ENCODE measurements around the gene ACACA. TPM values are rescaled to one million over a fixed set of nuclear protein-coding genes. Genes with fewer than 3 reads are reported as not detected.
A peak's percentile ranks its signal among the peaks of the same experiment; 100 is the strongest.

ACACA gene
- total RNA-seq, 2 donors from 2014 or later, result 8.6 to 10.2 TPM

DNA sequence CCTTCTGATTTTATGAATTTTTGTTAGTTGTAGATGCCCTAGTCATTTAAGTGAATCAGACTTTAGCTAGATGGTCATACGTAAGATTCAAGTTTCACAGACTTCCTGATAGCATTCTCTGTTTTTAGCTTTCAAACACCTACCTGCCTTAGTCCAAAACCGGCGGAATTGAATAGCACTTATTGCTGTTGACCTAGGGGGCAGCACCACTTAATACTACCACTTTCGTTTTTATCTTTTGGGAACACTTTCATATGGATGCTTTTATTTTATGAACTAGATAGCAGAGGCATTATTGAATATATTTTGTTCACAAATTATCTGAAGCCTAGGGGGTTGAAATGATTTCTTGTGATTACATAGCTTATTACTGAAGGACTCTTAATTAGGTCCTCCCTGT, 31.5 kb upstream of the ACACA start:
- DNase-seq (ENCODE audit: low spot score), result no peak
- Histone ChIP-seq H3K4me3 (no peak overlapping the region), H3K36me3 (peaks cover 43% of the 10 kb centered on the region), H3K4me1 (no peaks in the 10 kb centered on the region), H3K27ac (no peak overlapping the region), H3K27me3 (no peaks in the 10 kb centered on the region), H3K9me3 (no peaks in the 10 kb centered on the region)
- TF ChIP-seq, protein P1, sequence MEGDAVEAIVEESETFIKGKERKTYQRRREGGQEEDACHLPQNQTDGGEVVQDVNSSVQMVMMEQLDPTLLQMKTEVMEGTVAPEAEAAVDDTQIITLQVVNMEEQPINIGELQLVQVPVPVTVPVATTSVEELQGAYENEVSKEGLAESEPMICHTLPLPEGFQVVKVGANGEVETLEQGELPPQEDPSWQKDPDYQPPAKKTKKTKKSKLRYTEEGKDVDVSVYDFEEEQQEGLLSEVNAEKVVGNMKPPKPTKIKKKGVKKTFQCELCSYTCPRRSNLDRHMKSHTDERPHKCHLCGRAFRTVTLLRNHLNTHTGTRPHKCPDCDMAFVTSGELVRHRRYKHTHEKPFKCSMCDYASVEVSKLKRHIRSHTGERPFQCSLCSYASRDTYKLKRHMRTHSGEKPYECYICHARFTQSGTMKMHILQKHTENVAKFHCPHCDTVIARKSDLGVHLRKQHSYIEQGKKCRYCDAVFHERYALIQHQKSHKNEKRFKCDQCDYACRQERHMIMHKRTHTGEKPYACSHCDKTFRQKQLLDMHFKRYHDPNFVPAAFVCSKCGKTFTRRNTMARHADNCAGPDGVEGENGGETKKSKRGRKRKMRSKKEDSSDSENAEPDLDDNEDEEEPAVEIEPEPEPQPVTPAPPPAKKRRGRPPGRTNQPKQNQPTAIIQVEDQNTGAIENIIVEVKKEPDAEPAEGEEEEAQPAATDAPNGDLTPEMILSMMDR (IDR thresholded peaks at IDR 0.05), result peak in 1 of 2 donors; percentile 25

DNA sequence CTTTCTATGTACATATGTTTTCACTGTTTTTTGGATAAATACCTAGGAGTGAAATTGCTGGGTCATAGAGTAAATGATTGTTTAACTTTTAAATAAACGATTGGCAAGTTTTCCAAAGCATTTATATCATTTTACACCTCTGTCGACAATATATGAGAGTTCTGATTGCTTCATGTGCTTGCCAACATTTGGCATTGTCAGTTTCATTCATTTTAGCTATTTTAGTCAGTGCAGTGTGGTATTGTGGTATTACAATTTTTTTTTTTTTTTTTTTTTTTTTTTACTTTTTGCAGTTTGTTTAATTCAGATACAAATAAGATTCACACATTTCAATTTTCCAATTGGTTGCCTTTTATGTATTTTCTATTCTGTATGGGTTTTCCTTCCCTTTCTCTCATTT, 26.0 kb upstream of the ACACA start:
- Histone ChIP-seq H3K9me3 (no peaks in the 10 kb centered on the region), H3K36me3 (peaks cover 19% of the 10 kb centered on the region), H3K27ac (no peak overlapping the region), H3K27me3 (no peaks in the 10 kb centered on the region), H3K4me1 (no peaks in the 10 kb centered on the region), H3K4me3 (no peak overlapping the region)
- TF ChIP-seq, protein P1 (IDR thresholded peaks at IDR 0.05), result no peak
- DNase-seq (ENCODE audit: low spot score), result no peak

DNA sequence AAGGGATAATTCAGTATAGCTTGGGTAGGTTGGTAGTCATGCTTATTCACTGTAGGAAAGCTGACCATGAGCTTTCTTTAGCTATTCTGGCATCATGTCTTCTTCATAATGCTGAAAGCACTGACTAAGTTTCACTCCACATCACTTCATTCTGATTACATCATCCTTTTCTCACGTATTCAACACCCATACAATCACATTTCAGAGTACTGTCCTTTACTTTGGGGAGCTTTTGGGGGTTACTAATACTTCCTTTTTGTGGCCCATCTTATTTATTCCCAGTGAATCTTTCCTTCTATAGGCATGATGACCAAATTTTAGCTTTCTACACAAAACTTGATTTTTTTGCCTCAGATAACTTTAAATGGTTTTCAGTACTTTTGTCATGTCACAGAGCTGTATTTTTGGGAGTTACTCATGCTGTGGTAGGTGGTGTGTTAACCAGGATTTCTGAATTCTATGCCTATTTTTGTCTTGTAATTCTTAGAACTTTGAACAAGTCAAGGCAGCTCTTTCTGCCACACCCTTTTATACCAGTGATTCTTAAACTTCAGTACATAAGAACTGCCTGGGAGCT, 23.5 kb upstream of the ACACA start:
- Histone ChIP-seq H3K36me3 (peaks cover 44% of the 10 kb centered on the region), H3K9me3 (no peaks in the 10 kb centered on the region), H3K27me3 (no peaks in the 10 kb centered on the region), H3K27ac (no peak overlapping the region), H3K4me1 (no peaks in the 10 kb centered on the region), H3K4me3 (no peak overlapping the region)
- DNase-seq (ENCODE audit: low spot score), result no peak
- TF ChIP-seq, protein P1 (IDR thresholded peaks at IDR 0.05), result no peak

DNA sequence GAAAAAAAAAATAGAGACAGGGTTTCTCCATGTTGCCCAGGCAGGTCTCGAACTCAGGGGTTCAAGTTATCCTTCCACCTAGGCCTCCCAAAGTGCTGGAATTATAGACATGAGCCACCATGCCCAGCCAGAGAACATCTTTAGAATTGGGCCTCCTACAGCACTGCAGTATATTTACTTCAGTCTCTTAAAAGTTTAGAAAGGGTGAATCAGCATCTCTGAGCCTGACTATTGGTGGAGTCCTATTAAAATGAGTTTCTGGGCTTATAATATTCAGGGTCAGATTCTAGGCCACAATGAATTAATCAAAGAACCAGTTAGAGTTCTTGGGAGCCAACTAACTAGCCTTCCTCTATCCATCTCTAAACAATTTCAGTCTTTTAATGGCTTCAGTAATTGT, 22.8 kb upstream of the ACACA start:
- no peak overlapping the region for H3K4me3 ChIP-seq
- no peak for DNase-seq (ENCODE audit: low spot score)
- H3K4me1 ChIP-seq, result no peaks in the 10 kb centered on the region
- no peak overlapping the region for H3K27ac ChIP-seq
- peaks cover 51% of the 10 kb centered on the region for H3K36me3 ChIP-seq
- H3K9me3 ChIP-seq, result no peaks in the 10 kb centered on the region
- TF ChIP-seq, protein P1 (IDR thresholded peaks at IDR 0.05), result no peak
- H3K27me3 ChIP-seq, result no peaks in the 10 kb centered on the region

DNA sequence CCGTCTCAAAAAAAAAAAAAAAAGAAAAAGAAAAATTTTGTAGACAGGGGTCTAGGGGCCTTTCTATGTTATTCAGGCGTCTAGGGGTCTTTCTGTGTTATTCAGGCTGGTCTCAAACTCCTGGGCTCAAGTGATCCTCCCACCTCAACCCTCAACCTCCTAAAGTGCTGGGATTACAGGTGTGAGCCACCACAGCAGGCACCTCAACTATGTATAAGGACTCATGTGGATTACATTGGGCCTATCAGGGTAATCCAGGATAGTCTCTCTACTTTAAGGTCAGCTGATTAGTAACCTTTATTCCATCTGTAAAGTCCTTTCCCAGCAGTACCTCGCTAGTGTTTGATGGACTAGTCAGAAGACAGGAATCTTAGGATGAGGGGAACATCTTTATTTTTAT, 22.4 kb upstream of the ACACA start:
- no peaks in the 10 kb centered on the region for H3K27me3 ChIP-seq
- no peak for DNase-seq (ENCODE audit: low spot score)
- peaks cover 55% of the 10 kb centered on the region for H3K36me3 ChIP-seq
- H3K4me3 ChIP-seq, result no peak overlapping the region
- no peaks in the 10 kb centered on the region for H3K9me3 ChIP-seq
- H3K27ac ChIP-seq, result no peak overlapping the region
- H3K4me1 ChIP-seq, result no peaks in the 10 kb centered on the region
- TF ChIP-seq, protein P1 (IDR thresholded peaks at IDR 0.05), result no peak

DNA sequence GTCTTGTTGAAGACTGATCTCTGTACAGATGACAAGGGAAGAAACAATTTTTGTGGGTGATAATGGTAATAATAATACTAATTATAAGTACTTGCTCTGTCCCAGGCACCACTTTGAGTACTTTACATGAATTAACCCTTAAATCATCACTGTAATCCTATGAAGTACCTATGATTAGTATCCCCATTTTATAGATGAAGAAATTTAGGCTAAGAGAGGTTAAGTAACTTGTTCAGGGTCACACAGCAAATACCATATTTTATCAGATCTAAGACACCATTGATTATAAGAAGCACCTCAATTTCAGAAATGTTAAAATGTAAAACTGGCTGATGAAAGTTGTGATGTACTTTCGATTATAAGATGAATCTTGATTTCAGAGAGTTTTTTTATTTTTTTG, 18.6 kb upstream of the ACACA start:
- TF ChIP-seq, protein P1 (IDR thresholded peaks at IDR 0.05), result no peak
- Histone ChIP-seq H3K27ac (no peak overlapping the region), H3K36me3 (peaks cover 55% of the 10 kb centered on the region), H3K9me3 (no peaks in the 10 kb centered on the region), H3K4me1 (no peaks in the 10 kb centered on the region), H3K4me3 (no peak overlapping the region), H3K27me3 (no peaks in the 10 kb centered on the region)
- no peak for DNase-seq (ENCODE audit: low spot score)

All from right atrium auricular region (tissue), 2 donors.